GM10248 (cell line): Measurements from ENCODE around the gene MTM1.
A peak's percentile ranks its signal among the peaks of the same experiment; 100 is the strongest.

Experiments used
- CTCF ChIA-PET: fragments of 300-600 bp; sonication (Branson Sonifier 250); formaldehyde crosslinking; extraction: SDS; loops from one replicate; lab custom pipeline; 2021; ENCODE audit warnings: antibody characterized with exemption; lab: Yijun Ruan, JAX
- POLR2A ChIA-PET: fragments of 350-650 bp; sonication (Branson Sonifier 250); formaldehyde crosslinking; extraction: SDS; loops from one replicate; lab custom pipeline; 2020; ENCODE audit warnings: antibody characterized with exemption; lab: Yijun Ruan, JAX
- DNase-seq: peaks from one replicate; pipeline ENCODE4 v3.0.0; 2012; ENCODE audit errors: extremely low spot score
- CTCF ChIP-seq: IDR thresholded peaks from 2 replicates; pipeline ENCODE4 v1.5.1; 2012; ENCODE audit warnings: mild to moderate bottlenecking, low read depth; ENCODE audit errors: extremely low read depth, missing control alignments, control extremely low read depth

The MTM1 gene

GRCh38 chrX:150573106-150573505, 4.7 kb downstream of the MTM1 start:
- DNase-seq = no peak
- ChIA-PET CTCF (interaction anchor here (2.1 kb wide), 1 partner anchor 14 kb away, joined by 8 read pairs; no protein-coding TSS in a partner anchor), POLR2A (no interaction called here)
- no peak for TF ChIP-seq CTCF

GRCh38 chrX:150573702-150574101, 5.3 kb downstream of the MTM1 start:
- no peak for TF ChIP-seq CTCF
- ChIA-PET POLR2A (no interaction called here), CTCF (interaction anchor here (2.1 kb wide), 1 partner anchor 13 kb away, joined by 8 read pairs; no protein-coding TSS in a partner anchor)
- DNase-seq = no peak

- peak; percentile 19 for DNase-seq
- no peak for TF ChIP-seq CTCF
- ChIA-PET POLR2A (no interaction called here), CTCF (interaction anchor here (0.9 to 1.2 kb wide), 2 partner anchors 12 to 18 kb away, joined by 4 read pairs; no protein-coding TSS in a partner anchor)
Measured at GRCh38 chrX:150574559-150575418, 6.4 kb downstream of the MTM1 start.

GRCh38 chrX:150575419-150575814, 7.0 kb downstream of the MTM1 start:
- CTCF ChIA-PET = interaction anchor here (0.9 to 1.2 kb wide), 2 partner anchors 12 to 19 kb away, joined by 4 read pairs; no protein-coding TSS in a partner anchor
- no peak for TF ChIP-seq CTCF
- POLR2A ChIA-PET = no interaction called here
- DNase-seq = no peak

GRCh38 chrX:150577174-150577573, 8.8 kb downstream of the MTM1 start:
- TF ChIP-seq CTCF = no peak
- DNase-seq = no peak
- POLR2A ChIA-PET = no interaction called here
- CTCF ChIA-PET = no interaction called here

- POLR2A ChIA-PET = no interaction called here
- no peak for DNase-seq
- no peak for TF ChIP-seq CTCF
- CTCF ChIA-PET = no interaction called here
Measured at GRCh38 chrX:150581093-150581775, 12.8 kb downstream of the MTM1 start.
